ENCODE measurements around the gene SLK. TPM values are rescaled to one million over a fixed set of nuclear protein-coding genes. Genes with fewer than 3 reads are reported as not detected.

Gene SLK
- total RNA-seq, 1 donor from 2014 or later = 27.5 TPM

DNA sequence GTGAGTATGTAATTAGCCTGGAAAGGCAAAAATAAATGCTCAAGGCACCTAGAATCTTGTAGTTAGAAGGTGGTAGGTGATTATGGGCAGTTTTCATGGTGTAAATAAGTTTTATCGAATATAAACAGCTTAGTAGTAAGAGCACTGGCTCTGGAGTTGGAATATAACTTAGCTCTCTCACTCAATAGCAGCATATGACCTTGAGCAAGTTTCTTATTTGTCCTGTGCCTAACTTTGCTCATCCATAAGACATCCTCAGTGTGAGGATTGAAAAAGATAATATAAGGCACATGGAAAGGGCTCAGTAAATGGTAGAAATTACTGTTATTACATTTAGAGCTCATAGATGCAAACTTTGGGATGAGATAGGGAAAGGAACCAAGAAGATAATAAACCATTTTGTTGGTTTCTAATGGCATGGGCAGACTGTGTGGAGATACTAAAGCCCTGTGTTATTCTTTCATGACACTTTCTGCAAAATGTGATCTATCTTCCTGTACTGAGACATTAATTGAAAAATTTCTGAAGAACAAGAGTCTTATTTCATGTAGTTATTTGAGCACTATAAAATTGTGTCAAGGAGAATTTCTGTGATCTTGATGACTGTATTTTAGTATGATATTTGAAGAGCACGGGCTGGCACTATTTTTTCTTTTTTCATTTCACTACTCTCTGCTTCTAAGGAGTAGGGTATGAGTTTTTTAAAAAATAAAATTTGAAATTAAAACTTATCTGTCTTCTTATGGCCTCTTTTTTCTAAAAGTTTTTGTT is 3.1 kb downstream of the SLK start:
- no peaks in the 10 kb centered on the region for H3K36me3 ChIP-seq (ENCODE audit: insufficient read depth, low read length)
- H3K27ac ChIP-seq (ENCODE audit: low read depth, low read length) = no peak overlapping the region
- peak overlapping the region; percentile 79 for H3K4me3 Mint-ChIP-seq (ENCODE audit: unreplicated experiment)
- no peaks in the 10 kb centered on the region for H3K27me3 ChIP-seq (ENCODE audit: insufficient read depth, low read length)
- DNase-seq (ENCODE audit: low read depth) = no peak
- H2AFZ ChIP-seq (ENCODE audit: low read depth, low read length) = no peak overlapping the region
- no peaks in the 10 kb centered on the region for H3K36me3 Mint-ChIP-seq (ENCODE audit: low read depth, unreplicated experiment)
- TF ChIP-seq CTCF (IDR thresholded peaks at IDR 0.05; ENCODE audit: insufficient read depth, low read depth, low read length) = no peak
- TF ChIP-seq EZH2 (IDR thresholded peaks at IDR 0.05; ENCODE audit: insufficient read depth, low read length) = no peak
- H3K4me3 ChIP-seq (ENCODE audit: insufficient read depth, low read depth, low read length) = peak overlapping the region; percentile 99
- H3K79me2 ChIP-seq (ENCODE audit: insufficient read depth, low read length) = peaks cover 74% of the 10 kb centered on the region
- peak overlapping the region; percentile 94 for H3K4me2 ChIP-seq (ENCODE audit: low read length)
- no peaks in the 10 kb centered on the region for H3K27me3 Mint-ChIP-seq (ENCODE audit: low read depth, unreplicated experiment)
- peaks cover 13% of the 10 kb centered on the region for H3K4me1 Mint-ChIP-seq (ENCODE audit: low read depth, unreplicated experiment)
- FAIRE-seq = no peak
- H3K9me3 ChIP-seq (ENCODE audit: insufficient read depth, low read depth, low read length) = no peaks in the 10 kb centered on the region
- peaks cover 50% of the 10 kb centered on the region for H4K20me1 ChIP-seq (ENCODE audit: insufficient read depth, low read length)
- H3K9me3 Mint-ChIP-seq (ENCODE audit: unreplicated experiment) = no peaks in the 10 kb centered on the region
- peak overlapping the region; percentile 59 for H3K9ac ChIP-seq (ENCODE audit: low read length)
- H3K4me1 ChIP-seq (ENCODE audit: insufficient read depth, low read length) = peaks cover 9% of the 10 kb centered on the region
- H3K27ac Mint-ChIP-seq (ENCODE audit: unreplicated experiment) = no peak overlapping the region

- TF ChIP-seq EZH2 (IDR thresholded peaks at IDR 0.05; ENCODE audit: insufficient read depth, low read length) (no peak), CTCF (IDR thresholded peaks at IDR 0.05; ENCODE audit: insufficient read depth, low read depth, low read length) (no peak)
- Histone ChIP-seq H4K20me1 (ENCODE audit: insufficient read depth, low read length) (peaks cover 36% of the 10 kb centered on the region), H3K9ac (ENCODE audit: low read length) (no peak overlapping the region), H3K27me3 (ENCODE audit: insufficient read depth, low read length) (no peaks in the 10 kb centered on the region), H3K4me3 (ENCODE audit: insufficient read depth, low read depth, low read length) (no peak overlapping the region), H3K4me1 (ENCODE audit: insufficient read depth, low read length) (peaks cover under 1% of the 10 kb centered on the region), H2AFZ (ENCODE audit: low read depth, low read length) (no peak overlapping the region), H3K79me2 (ENCODE audit: insufficient read depth, low read length) (peaks cover 91% of the 10 kb centered on the region), H3K27ac (ENCODE audit: low read depth, low read length) (no peak overlapping the region), H3K4me2 (ENCODE audit: low read length) (no peak overlapping the region), H3K36me3 (ENCODE audit: insufficient read depth, low read length) (no peaks in the 10 kb centered on the region), H3K9me3 (ENCODE audit: insufficient read depth, low read depth, low read length) (no peaks in the 10 kb centered on the region)
- H3K27ac Mint-ChIP-seq (ENCODE audit: unreplicated experiment) = no peak overlapping the region
- no peaks in the 10 kb centered on the region for H3K9me3 Mint-ChIP-seq (ENCODE audit: unreplicated experiment)
- FAIRE-seq = no peak
- H3K4me1 Mint-ChIP-seq (ENCODE audit: low read depth, unreplicated experiment) = peaks cover under 1% of the 10 kb centered on the region
- H3K36me3 Mint-ChIP-seq (ENCODE audit: low read depth, unreplicated experiment) = no peaks in the 10 kb centered on the region
- no peak for DNase-seq (ENCODE audit: low read depth)
- H3K4me3 Mint-ChIP-seq (ENCODE audit: unreplicated experiment) = no peak overlapping the region
- H3K27me3 Mint-ChIP-seq (ENCODE audit: low read depth, unreplicated experiment) = no peaks in the 10 kb centered on the region
These were observed 8.2 kb downstream of the SLK start for GRCh38 chr10:103975169-103975568.

- Histone ChIP-seq H3K79me2 (ENCODE audit: insufficient read depth, low read length) (peaks cover 91% of the 10 kb centered on the region), H3K4me3 (ENCODE audit: insufficient read depth, low read depth, low read length) (no peak overlapping the region), H3K4me2 (ENCODE audit: low read length) (no peak overlapping the region), H3K9ac (ENCODE audit: low read length) (no peak overlapping the region), H3K27ac (ENCODE audit: low read depth, low read length) (no peak overlapping the region), H3K36me3 (ENCODE audit: insufficient read depth, low read length) (no peaks in the 10 kb centered on the region), H2AFZ (ENCODE audit: low read depth, low read length) (no peak overlapping the region), H3K27me3 (ENCODE audit: insufficient read depth, low read length) (no peaks in the 10 kb centered on the region), H4K20me1 (ENCODE audit: insufficient read depth, low read length) (peaks cover 36% of the 10 kb centered on the region), H3K9me3 (ENCODE audit: insufficient read depth, low read depth, low read length) (no peaks in the 10 kb centered on the region), H3K4me1 (ENCODE audit: insufficient read depth, low read length) (no peaks in the 10 kb centered on the region)
- Mint-ChIP-seq H3K27ac (ENCODE audit: unreplicated experiment) (no peak overlapping the region), H3K27me3 (ENCODE audit: low read depth, unreplicated experiment) (no peaks in the 10 kb centered on the region), H3K9me3 (ENCODE audit: unreplicated experiment) (no peaks in the 10 kb centered on the region), H3K4me3 (ENCODE audit: unreplicated experiment) (no peak overlapping the region), H3K4me1 (ENCODE audit: low read depth, unreplicated experiment) (no peaks in the 10 kb centered on the region), H3K36me3 (ENCODE audit: low read depth, unreplicated experiment) (no peaks in the 10 kb centered on the region)
- DNase-seq (ENCODE audit: low read depth) (no peak), FAIRE-seq (no peak)
- no peak for TF ChIP-seq EZH2 (IDR thresholded peaks at IDR 0.05; ENCODE audit: insufficient read depth, low read length)
- no peak for TF ChIP-seq CTCF (IDR thresholded peaks at IDR 0.05; ENCODE audit: insufficient read depth, low read depth, low read length)
These were observed 10.3 kb downstream of the SLK start for GRCh38 chr10:103977204-103977603.
